GM12878 (cell line): ENCODE data around the gene NECTIN1.

Experiments
- BMI1 ChIP-seq: fragments of 450-650 bp; IDR thresholded peaks from 2 replicates; pipeline ENCODE4 v1.6.1; 2016; ENCODE audit warnings: mild to moderate bottlenecking, moderate library complexity, borderline replicate concordance
- EZH2 ChIP-seq: IDR thresholded peaks from 2 replicates; pipeline ENCODE4 v1.6.1; 2012; ENCODE audit warnings: low read depth, mild to moderate bottlenecking, control low read depth, inconsistent platforms, low read length, borderline replicate concordance; ENCODE audit not compliant: control insufficient read depth

DNA sequence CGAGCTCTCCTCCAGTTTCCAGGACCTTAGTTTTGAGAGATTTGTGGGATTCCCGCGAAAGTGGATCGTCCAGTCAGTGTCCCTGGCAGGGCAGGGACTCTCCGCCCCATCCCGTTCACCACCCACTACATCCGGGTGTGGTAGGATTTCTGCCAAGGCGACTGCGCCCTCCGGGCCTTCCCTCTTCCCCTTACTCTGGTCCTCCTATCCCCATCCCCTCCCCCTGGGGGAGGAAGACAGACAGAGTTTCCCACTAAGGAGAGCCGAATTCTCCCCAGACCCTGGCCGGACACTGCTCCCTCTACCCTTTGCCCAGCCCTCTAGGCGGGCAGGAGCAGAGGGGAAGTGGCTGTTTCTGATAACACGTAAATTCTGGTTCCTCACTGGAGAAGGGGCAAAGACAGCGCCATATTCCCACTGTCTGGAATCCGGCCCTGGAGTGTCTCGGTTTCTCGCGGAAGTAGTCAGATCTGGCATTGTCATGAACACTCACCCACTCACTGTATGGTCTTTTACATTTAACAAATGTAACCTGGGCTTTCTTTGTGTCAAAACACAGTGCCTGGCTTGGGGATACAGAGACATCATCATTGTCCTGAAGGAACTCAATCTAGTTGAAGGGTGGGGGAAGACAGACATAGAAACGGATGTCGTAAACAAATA, 1.1 kb upstream of the NECTIN1 start:
- TF ChIP-seq BMI1 (no peak), EZH2 (no peak)
